H1 (cell line): Measurements from ENCODE around the gene KAT5. TPM values are rescaled to one million over a fixed set of nuclear protein-coding genes. Genes with fewer than 3 reads are reported as not detected.

Source experiments
- EGR1 ChIP-seq: IDR thresholded peaks from 2 replicates; pipeline ENCODE4 v1.6.1; 2011; ENCODE audit warnings: low read depth, low read length, borderline replicate concordance
- HDAC2 ChIP-seq, 2 experiments: fragments of 300-600 bp in 1 of 2; sonication (generic) in 1 of 2; IDR thresholded peaks; 2 replicates each; pipeline ENCODE4 v1.6.1; 2011 to 2012; ENCODE audit warnings: low read depth in 2 of 2, low read length in 2 of 2, mild to moderate bottlenecking in 2 of 2, moderate library complexity in 2 of 2, borderline replicate concordance in 1 of 2, inconsistent platforms in 1 of 2
- SIRT6 ChIP-seq: IDR thresholded peaks from one replicate; pipeline ENCODE4 v1.7.1; 2012; ENCODE audit warnings: low read length, inconsistent platforms
- polyA plus RNA-seq, 7 experiments: library from polyadenylated mRNA; depleted of rRNA in 3 of 7; stranded (reverse) in 5 of 7; unstranded in 2 of 7; fragments of >200 nt in 5 of 7; fragments of 200-250 nt in 2 of 7; gene quantifications; 1 replicate in 5 of 7; 2 replicates in 1 of 7; 4 replicates in 1 of 7; pipeline versions ENCODE4 v1.2.1 to v1.2.3, GENCODE V29; 2011 to 2013; ENCODE audit warnings: missing spikeins in 2 of 7, mixed read lengths in 2 of 7
- total RNA-seq: library from RNA; stranded (reverse); fragmentation: NEBNext Ultra II Directional; extraction: Animal tissue kit (Norgen Biotek cat#: 25700); gene quantifications from 2 replicates; pipeline ENCODE4 v1.2.1, GENCODE V29; 2021
- TF ChIP-seq, protein P1 (sequence below): fragments of 300-600 bp; sonication (generic); IDR thresholded peaks from 2 replicates; pipeline ENCODE4 v1.7.1; 2012; ENCODE audit warnings: low read length, moderate library complexity, mild to moderate bottlenecking, inconsistent platforms; ENCODE audit not compliant: insufficient replicate concordance

KAT5 gene
- total and polyA plus RNA-seq, 2 of the 8 experiments (the other 6 are each of a cell fraction or from before 2014, with no cell fraction given) = 26.7 to 37.4 TPM

DNA sequence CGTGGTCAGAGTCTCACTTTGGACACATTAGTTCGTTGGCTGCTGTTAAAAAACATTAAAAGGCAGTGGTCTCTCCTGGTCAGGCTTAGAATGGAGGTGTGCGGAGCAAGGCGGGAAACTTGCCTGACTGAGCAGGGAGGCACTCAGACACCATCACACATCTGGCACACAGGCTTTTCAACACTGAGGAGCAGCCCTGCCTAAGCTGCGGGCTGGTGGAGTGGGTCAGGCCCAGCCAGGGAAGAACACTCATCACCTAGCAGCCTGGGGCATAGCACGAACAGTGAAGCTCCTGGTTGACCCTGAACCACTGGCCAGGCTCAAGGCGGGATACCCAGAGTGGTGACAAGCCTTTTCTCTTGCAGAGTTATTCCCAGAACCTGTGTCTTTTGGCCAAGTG, 4.2 kb downstream of the KAT5 start (continued):
- TF ChIP-seq, protein P1, sequence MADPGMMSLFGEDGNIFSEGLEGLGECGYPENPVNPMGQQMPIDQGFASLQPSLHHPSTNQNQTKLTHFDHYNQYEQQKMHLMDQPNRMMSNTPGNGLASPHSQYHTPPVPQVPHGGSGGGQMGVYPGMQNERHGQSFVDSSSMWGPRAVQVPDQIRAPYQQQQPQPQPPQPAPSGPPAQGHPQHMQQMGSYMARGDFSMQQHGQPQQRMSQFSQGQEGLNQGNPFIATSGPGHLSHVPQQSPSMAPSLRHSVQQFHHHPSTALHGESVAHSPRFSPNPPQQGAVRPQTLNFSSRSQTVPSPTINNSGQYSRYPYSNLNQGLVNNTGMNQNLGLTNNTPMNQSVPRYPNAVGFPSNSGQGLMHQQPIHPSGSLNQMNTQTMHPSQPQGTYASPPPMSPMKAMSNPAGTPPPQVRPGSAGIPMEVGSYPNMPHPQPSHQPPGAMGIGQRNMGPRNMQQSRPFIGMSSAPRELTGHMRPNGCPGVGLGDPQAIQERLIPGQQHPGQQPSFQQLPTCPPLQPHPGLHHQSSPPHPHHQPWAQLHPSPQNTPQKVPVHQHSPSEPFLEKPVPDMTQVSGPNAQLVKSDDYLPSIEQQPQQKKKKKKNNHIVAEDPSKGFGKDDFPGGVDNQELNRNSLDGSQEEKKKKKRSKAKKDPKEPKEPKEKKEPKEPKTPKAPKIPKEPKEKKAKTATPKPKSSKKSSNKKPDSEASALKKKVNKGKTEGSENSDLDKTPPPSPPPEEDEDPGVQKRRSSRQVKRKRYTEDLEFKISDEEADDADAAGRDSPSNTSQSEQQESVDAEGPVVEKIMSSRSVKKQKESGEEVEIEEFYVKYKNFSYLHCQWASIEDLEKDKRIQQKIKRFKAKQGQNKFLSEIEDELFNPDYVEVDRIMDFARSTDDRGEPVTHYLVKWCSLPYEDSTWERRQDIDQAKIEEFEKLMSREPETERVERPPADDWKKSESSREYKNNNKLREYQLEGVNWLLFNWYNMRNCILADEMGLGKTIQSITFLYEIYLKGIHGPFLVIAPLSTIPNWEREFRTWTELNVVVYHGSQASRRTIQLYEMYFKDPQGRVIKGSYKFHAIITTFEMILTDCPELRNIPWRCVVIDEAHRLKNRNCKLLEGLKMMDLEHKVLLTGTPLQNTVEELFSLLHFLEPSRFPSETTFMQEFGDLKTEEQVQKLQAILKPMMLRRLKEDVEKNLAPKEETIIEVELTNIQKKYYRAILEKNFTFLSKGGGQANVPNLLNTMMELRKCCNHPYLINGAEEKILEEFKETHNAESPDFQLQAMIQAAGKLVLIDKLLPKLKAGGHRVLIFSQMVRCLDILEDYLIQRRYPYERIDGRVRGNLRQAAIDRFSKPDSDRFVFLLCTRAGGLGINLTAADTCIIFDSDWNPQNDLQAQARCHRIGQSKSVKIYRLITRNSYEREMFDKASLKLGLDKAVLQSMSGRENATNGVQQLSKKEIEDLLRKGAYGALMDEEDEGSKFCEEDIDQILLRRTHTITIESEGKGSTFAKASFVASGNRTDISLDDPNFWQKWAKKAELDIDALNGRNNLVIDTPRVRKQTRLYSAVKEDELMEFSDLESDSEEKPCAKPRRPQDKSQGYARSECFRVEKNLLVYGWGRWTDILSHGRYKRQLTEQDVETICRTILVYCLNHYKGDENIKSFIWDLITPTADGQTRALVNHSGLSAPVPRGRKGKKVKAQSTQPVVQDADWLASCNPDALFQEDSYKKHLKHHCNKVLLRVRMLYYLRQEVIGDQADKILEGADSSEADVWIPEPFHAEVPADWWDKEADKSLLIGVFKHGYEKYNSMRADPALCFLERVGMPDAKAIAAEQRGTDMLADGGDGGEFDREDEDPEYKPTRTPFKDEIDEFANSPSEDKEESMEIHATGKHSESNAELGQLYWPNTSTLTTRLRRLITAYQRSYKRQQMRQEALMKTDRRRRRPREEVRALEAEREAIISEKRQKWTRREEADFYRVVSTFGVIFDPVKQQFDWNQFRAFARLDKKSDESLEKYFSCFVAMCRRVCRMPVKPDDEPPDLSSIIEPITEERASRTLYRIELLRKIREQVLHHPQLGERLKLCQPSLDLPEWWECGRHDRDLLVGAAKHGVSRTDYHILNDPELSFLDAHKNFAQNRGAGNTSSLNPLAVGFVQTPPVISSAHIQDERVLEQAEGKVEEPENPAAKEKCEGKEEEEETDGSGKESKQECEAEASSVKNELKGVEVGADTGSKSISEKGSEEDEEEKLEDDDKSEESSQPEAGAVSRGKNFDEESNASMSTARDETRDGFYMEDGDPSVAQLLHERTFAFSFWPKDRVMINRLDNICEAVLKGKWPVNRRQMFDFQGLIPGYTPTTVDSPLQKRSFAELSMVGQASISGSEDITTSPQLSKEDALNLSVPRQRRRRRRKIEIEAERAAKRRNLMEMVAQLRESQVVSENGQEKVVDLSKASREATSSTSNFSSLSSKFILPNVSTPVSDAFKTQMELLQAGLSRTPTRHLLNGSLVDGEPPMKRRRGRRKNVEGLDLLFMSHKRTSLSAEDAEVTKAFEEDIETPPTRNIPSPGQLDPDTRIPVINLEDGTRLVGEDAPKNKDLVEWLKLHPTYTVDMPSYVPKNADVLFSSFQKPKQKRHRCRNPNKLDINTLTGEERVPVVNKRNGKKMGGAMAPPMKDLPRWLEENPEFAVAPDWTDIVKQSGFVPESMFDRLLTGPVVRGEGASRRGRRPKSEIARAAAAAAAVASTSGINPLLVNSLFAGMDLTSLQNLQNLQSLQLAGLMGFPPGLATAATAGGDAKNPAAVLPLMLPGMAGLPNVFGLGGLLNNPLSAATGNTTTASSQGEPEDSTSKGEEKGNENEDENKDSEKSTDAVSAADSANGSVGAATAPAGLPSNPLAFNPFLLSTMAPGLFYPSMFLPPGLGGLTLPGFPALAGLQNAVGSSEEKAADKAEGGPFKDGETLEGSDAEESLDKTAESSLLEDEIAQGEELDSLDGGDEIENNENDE = no peak
- TF ChIP-seq SIRT6 = no peak
- TF ChIP-seq HDAC2 (IDR thresholded peaks at IDR 0.05; ENCODE audit: borderline replicate concordance in 1 of 2, low read depth in 2 of 2, low read length in 2 of 2) = no peak
- TF ChIP-seq EGR1 = no peak
